ENCODE measurements around the gene CHRDL2. TPM values are rescaled to one million over a fixed set of nuclear protein-coding genes. Genes with fewer than 3 reads are reported as not detected.

Gene CHRDL2
- total RNA-seq, 1 experiment from 2014 or later = 0.39 TPM

DNA sequence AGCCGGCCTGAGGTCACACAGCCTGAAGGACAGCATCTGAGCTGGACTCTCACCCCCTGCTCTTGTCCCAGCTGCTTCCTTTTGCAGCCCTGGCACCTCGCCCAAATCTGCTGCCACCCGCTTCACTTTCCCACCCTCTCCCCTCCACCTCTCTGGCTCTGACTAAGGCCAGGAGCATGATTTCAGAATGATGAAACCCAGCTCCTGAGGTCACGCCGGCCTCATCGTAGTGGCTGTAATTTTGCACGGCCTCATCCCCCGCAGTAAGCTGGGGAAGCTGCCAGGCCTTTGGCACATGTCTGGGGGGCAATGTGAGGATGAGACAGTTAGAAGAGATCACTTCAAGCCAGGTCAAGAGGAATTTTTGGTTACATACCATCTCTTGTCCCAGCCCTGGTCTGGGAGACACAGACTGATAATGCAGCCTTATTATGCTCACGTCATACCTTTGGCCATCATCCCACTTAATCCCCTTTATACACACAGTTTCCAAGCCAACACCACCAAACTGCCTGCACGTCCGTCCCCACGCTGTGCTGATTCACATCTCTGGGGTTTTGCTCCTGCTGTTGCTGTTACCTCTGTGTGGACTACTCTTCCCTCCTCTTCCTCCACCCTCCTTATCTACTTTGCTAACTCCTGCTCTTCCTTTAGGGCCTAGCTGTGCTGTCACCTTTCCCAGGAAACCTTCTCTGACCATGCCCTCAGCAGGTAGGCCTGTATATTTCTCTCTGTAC lies 58.1 kb downstream of the CHRDL2 start:
- Histone ChIP-seq H3K18ac (ENCODE audit: insufficient read length, low read depth, low read length) (no peak overlapping the region), H3K23me2 (ENCODE audit: insufficient read length, low read depth, low read length, poor library complexity, severe bottlenecking) (no peaks in the 10 kb centered on the region), H4K8ac (replicated peaks; ENCODE audit: insufficient read length, low read depth, low read length) (no peak overlapping the region), H3K27me3 (ENCODE audit: insufficient read depth, low read length) (no peaks in the 10 kb centered on the region), H3K9me3 (ENCODE audit: control insufficient read depth, low read depth, low read length) (no peaks in the 10 kb centered on the region), H4K91ac (ENCODE audit: insufficient read length, low read depth, low read length) (no peak overlapping the region), H2BK12ac (ENCODE audit: insufficient read length, low read depth, low read length) (no peak overlapping the region), H3K23ac (ENCODE audit: insufficient read length, low read depth, low read length) (no peak overlapping the region), H4K20me1 (ENCODE audit: control insufficient read depth, insufficient read depth, insufficient read length) (no peaks in the 10 kb centered on the region), H2AK5ac (ENCODE audit: insufficient read length, low read length) (no peak overlapping the region), H3K79me2 (ENCODE audit: insufficient read depth, low read length) (no peaks in the 10 kb centered on the region), H3K56ac (ENCODE audit: insufficient read length, low read depth, low read length) (no peak overlapping the region), H3K4me1 (ENCODE audit: insufficient read depth, low read length) (no peaks in the 10 kb centered on the region), H2BK20ac (ENCODE audit: low read depth, low read length, poor library complexity, severe bottlenecking) (no peak overlapping the region), H3K4me2 (ENCODE audit: insufficient read depth, insufficient read length, low read length) (no peak overlapping the region), H3T11ph (ENCODE audit: low read length) (no peak overlapping the region), H2AFZ (ENCODE audit: low read length) (no peak overlapping the region), H3K79me1 (ENCODE audit: insufficient read depth, low read depth, low read length, poor library complexity, severe bottlenecking) (no peaks in the 10 kb centered on the region), H3K9ac (ENCODE audit: extremely low read depth, insufficient read length, low read length) (no peak overlapping the region), H2BK15ac (ENCODE audit: low read depth, low read length) (no peak overlapping the region), H3K27ac (ENCODE audit: insufficient read length, low read depth, low read length) (no peak overlapping the region), H3K14ac (ENCODE audit: insufficient read depth, low read length) (no peak overlapping the region), H2BK120ac (ENCODE audit: low read depth, low read length, poor library complexity, severe bottlenecking) (no peak overlapping the region), H2BK5ac (ENCODE audit: insufficient read length, low read length) (no peak overlapping the region), H3K4ac (ENCODE audit: low read depth, low read length) (no peak overlapping the region), H4K5ac (ENCODE audit: insufficient read length, low read depth, low read length) (no peak overlapping the region)
- TF ChIP-seq CTCF (conservative IDR thresholded peaks at IDR 0.05) = no peak
- Mint-ChIP-seq H3K4me3 (no peak overlapping the region), H3K36me3 (ENCODE audit: insufficient read depth in 1 of 3, low read depth in 3 of 3) (peaks cover 0 to 5% (median 5%) of the 10 kb centered on the region in 3 experiments; a peak in 5 of 7 replicates), H3K9me3 (peaks cover 7 to 9% of the 10 kb centered on the region in 2 experiments; a peak in 3 of 5 replicates), H3K27me3 (ENCODE audit: low read depth) (no peaks in the 10 kb centered on the region), H3K4me1 (peaks cover 8 to 13% of the 10 kb centered on the region in 2 experiments), H3K27ac (peak overlapping the region in 1 of 3 experiments; percentile 83; a peak in 2 of 7 replicates)
- WGBS (ENCODE audit: extremely low coverage, insufficient read length, low lambda C conversion rate) = no CpG with 5 or more reads among the region's 12 CpGs
- DNase-seq = no peak
